Mucosa of descending colon (tissue), 3 donors: ENCODE measurements around the gene STYXL2. TPM values are rescaled to one million over a fixed set of nuclear protein-coding genes. Genes with fewer than 3 reads are reported as not detected.

Experiments used
- ATAC-seq: fragments of 200-7000 bp; cut with Tn5 transposase; one replicate; pipeline ENCODE4 v1.9.1; 2020; ENCODE audit warnings: mild to moderate bottlenecking, moderate library complexity
- DNase-seq, 3 donors: peaks; one replicate each; pipeline ENCODE4 v3.0.0-alpha.2; 2020
- H3K36me3 ChIP-seq: fragments of 200-600 bp; one replicate; pipeline ENCODE4 v1.8.0; 2021; ENCODE audit warnings: low read depth, mild to moderate bottlenecking
- H3K4me1 ChIP-seq: fragments of 200-600 bp; one replicate; pipeline ENCODE4 v1.8.0; 2021; ENCODE audit warnings: low read depth, mild to moderate bottlenecking
- H3K4me3 ChIP-seq: fragments of 200-600 bp; one replicate; pipeline ENCODE4 v1.8.0; 2021; ENCODE audit warnings: mild to moderate bottlenecking
- H3K9me3 ChIP-seq: fragments of 200-600 bp; one replicate; pipeline ENCODE4 v1.8.0; 2021; ENCODE audit warnings: mild to moderate bottlenecking
- CTCF ChIP-seq: fragments of 200-600 bp; IDR thresholded peaks from one replicate; pipeline ENCODE4 v1.8.0; 2022; ENCODE audit warnings: antibody characterized with exemption, mild to moderate bottlenecking
- intact Hi-C, 2 donors: fragments of 100-400 bp; cut with DNase I in 1 of 2; cut with micrococcal nuclease in 1 of 2; formaldehyde crosslinking; loops; one replicate each; pipeline versions ENCODE4 v1.11.0 to v1.11.1; 2022; cut with DNase I, micrococcal nuclease
- total RNA-seq, 3 donors: library from RNA; stranded (reverse); fragmentation: NEBNext Ultra II Directional in 2 of 3; extraction: Animal tissue kit (Norgen Biotek cat#: 25700) in 2 of 3; gene quantifications; one replicate each; pipeline versions ENCODE4 v1.2.1 to v1.2.4, GENCODE V29; 2021 to 2023
- donor health status: DM: no; HTN: no; CAD: no; lungs with moderate emphysema.
- donor health status: DM: no; HTN: no; CAD: no.
- donor health status: DM: no; HTN: yes; CAD: no.

Gene STYXL2
- total RNA-seq, 3 donors from 2014 or later = 0.13 to 0.17 (median 0.17) TPM

- TF ChIP-seq CTCF = no peak
- Histone ChIP-seq H3K4me1 (no peaks in the 10 kb centered on the region), H3K36me3 (no peaks in the 10 kb centered on the region), H3K9me3 (no peaks in the 10 kb centered on the region), H3K4me3 (no peak overlapping the region)
- ATAC-seq (no peak), DNase-seq (no peak)
- intact Hi-C loops = loop anchor here in 1 of 2 donors (5.0 kb wide), 1 partner anchor 144 kb away; no protein-coding TSS in a partner anchor
Measured at GRCh38 chr1:167056529-167057231, 37.2 kb upstream of the STYXL2 start.

GRCh38 chr1:167057241-167057688 is 36.6 kb upstream of the STYXL2 start:
- Histone ChIP-seq H3K36me3 (no peaks in the 10 kb centered on the region), H3K4me1 (no peaks in the 10 kb centered on the region), H3K9me3 (no peaks in the 10 kb centered on the region), H3K4me3 (no peak overlapping the region)
- no peak for TF ChIP-seq CTCF
- DNase-seq (no peak), ATAC-seq (peak; percentile 13)
- intact Hi-C loops = loop anchor here in 1 of 2 donors (5.0 kb wide), 1 partner anchor 145 kb away; no protein-coding TSS in a partner anchor

- no peak overlapping the region for H3K4me3 ChIP-seq
- peak; percentile 81 for TF ChIP-seq CTCF
- no peaks in the 10 kb centered on the region for H3K36me3 ChIP-seq
- DNase-seq (peak in 2 of 3 donors; percentile 76 to 85), ATAC-seq (peak; percentile 78)
- intact Hi-C loops = loop anchor here (2.0 to 5.0 kb wide), 2 partner anchors 147 to 148 kb away; no protein-coding TSS in a partner anchor
- no peaks in the 10 kb centered on the region for H3K9me3 ChIP-seq
- H3K4me1 ChIP-seq = no peaks in the 10 kb centered on the region
Measured at GRCh38 chr1:167059045-167059808, 34.6 kb upstream of the STYXL2 start.

- Histone ChIP-seq H3K9me3 (no peaks in the 10 kb centered on the region), H3K4me3 (no peak overlapping the region), H3K36me3 (no peaks in the 10 kb centered on the region), H3K4me1 (no peaks in the 10 kb centered on the region)
- DNase-seq (no peak), ATAC-seq (no peak)
- intact Hi-C loops = loop anchor here (2.0 to 10.0 kb wide), 4 partner anchors 147 to 475 kb away; no protein-coding TSS in a partner anchor
- no peak for TF ChIP-seq CTCF
Measured at GRCh38 chr1:167059809-167060107, 34.1 kb upstream of the STYXL2 start.

- ATAC-seq = no peak
- intact Hi-C loops = loop anchor here in 1 of 2 donors (10.0 kb wide), 2 partner anchors 154 to 474 kb away; no protein-coding TSS in a partner anchor
Measured at GRCh38 chr1:167060141-167061072, 33.5 kb upstream of the STYXL2 start.

More at GRCh38 chr1:167060141-167061072, 33.5 kb upstream of the STYXL2 start:
- Histone ChIP-seq H3K4me1 (peaks cover 5% of the 10 kb centered on the region), H3K4me3 (no peak overlapping the region), H3K9me3 (no peaks in the 10 kb centered on the region), H3K36me3 (no peaks in the 10 kb centered on the region)
- DNase-seq = no peak
- no peak for TF ChIP-seq CTCF
